VCaP (cell line): ENCODE measurements around the gene WFDC1.

ENCODE experiments used
- H3K27ac ChIP-seq: fragments of 450-650 bp; 2 replicates; pipeline ENCODE4 v1.5.1; 2017
- TF ChIP-seq, protein P1 (sequence below): fragments of 450-650 bp; conservative IDR thresholded peaks from 2 replicates; pipeline ENCODE4 v1.5.1; 2017; ENCODE audit warnings: mild to moderate bottlenecking, moderate library complexity

WFDC1 gene

DNA sequence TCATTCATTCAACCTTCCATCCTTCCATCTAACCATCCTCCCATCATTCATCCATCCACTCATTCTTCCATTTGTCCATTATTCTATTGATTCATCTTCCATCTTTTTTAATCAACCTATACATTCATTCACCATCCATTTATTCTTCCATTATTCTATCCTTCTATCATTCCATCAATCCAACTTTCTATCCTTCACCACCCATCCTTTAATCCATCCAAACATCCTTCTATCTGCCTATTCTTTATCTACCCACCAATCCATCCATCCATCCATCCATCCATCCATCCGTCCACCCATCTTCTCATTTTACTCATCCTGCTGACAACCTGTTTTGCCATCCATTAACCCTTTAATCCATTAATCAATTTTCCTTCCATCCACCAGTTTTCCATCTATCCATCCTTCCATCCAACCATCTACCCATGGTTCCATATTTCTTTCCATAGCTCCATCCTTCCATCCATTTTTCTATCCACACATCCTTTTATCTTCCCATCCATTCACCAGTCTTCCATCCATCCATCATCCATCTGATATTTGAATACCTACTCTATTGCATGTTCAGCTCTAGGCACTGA is 21.8 kb upstream of the WFDC1 start:
- H3K27ac ChIP-seq, result no peak overlapping the region

DNA sequence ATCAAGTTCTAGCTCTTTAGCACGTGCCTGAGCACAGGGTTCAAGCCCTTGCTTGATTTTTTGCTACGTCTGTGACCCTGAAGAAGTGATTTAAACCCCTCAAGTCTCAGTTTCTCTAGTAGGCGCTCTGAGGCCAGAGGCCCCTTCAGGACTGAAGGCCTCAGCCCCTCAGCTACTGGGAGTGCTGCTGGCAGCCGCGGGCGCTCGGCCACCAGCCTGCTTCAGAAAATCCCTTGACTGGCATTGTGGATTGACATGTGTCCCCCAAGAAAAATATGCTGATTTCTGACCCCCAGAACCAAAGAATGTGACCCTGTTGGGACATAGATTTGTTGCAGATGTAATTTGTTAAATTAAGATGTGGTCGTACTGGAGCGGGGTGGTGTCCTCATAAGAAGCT is 20.2 kb upstream of the WFDC1 start:
- TF ChIP-seq, protein P1, sequence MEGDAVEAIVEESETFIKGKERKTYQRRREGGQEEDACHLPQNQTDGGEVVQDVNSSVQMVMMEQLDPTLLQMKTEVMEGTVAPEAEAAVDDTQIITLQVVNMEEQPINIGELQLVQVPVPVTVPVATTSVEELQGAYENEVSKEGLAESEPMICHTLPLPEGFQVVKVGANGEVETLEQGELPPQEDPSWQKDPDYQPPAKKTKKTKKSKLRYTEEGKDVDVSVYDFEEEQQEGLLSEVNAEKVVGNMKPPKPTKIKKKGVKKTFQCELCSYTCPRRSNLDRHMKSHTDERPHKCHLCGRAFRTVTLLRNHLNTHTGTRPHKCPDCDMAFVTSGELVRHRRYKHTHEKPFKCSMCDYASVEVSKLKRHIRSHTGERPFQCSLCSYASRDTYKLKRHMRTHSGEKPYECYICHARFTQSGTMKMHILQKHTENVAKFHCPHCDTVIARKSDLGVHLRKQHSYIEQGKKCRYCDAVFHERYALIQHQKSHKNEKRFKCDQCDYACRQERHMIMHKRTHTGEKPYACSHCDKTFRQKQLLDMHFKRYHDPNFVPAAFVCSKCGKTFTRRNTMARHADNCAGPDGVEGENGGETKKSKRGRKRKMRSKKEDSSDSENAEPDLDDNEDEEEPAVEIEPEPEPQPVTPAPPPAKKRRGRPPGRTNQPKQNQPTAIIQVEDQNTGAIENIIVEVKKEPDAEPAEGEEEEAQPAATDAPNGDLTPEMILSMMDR, result no peak
- no peak overlapping the region for H3K27ac ChIP-seq

More for the DNA sequence above, 21.8 kb upstream of the WFDC1 start:
- TF ChIP-seq, protein P1, result no peak

DNA sequence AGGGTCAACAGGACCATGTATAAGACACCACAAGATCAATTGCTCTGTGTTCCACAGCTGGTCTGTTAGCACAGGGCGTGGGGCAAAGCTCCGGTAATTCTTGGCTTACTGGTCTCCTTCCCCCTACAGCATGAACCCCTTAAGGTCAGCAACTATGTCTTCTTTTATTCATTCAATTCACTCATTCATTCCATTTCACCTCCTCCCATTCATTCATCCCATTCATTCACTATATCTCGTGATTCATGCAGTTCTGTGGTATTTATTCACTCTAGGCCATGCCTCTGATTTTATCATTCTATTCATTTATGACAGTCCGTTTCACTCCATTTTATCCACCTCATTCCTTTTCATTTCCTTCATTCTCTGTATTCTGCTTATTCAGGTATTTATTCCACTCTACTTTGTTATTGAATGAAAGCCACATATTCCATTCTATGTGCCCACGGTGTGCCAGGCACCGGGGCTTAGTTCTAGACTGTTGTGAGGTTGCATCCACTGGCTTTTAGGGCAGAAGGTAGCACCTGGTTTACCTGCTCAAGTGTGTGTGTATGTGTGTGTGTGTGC is 19.0 kb upstream of the WFDC1 start:
- H3K27ac ChIP-seq, result no peak overlapping the region
- TF ChIP-seq, protein P1, result no peak

DNA sequence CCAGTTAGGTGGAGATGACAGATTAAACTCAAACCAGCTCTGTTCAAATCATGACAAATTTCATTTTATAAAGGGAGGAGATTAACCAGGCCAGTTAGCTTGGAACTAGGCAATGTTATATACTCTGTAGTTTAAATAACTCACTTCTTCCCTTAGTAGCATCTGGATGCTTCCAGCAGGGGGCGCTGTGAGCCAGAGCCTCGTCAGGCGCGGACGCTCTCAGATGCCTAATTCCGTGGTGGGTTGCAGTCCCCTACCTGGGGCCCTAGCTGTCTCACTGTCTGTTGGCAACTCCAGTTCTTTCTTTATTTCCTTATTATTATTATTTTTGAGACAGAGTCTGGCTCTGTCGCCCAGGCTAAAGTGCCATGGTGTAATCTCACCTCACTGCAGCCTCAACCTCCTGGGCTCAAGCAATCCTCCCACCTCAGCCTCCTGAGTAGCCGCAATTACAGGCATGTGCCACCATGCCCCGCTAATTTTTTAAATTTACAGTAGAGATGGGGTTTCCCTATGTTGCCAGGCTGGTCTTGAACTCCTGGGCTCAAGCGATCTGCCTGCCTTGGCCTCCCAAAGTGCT is 17.3 kb upstream of the WFDC1 start:
- TF ChIP-seq, protein P1, result peak; percentile 81
- no peak overlapping the region for H3K27ac ChIP-seq

DNA sequence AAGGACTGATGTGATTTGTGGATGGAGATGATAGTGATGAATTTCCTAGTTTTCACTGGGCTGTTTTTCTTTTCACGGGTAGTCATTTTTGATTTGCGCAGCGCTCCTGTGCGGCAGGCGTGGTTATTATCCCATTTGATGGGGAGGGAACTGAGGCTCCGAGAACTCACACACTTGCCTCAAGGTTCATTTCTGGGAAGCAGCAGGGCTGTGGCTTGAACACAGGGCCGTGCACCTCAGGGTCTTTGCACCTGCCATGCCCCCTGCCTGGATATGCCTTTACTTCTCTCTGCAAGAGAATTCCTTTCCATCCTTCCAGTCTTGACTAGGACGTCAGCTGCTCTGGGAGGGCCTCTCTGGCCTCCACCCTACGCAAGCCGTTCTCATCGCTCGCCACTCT is 16.3 kb upstream of the WFDC1 start:
- H3K27ac ChIP-seq, result no peak overlapping the region
- TF ChIP-seq, protein P1, result no peak

DNA sequence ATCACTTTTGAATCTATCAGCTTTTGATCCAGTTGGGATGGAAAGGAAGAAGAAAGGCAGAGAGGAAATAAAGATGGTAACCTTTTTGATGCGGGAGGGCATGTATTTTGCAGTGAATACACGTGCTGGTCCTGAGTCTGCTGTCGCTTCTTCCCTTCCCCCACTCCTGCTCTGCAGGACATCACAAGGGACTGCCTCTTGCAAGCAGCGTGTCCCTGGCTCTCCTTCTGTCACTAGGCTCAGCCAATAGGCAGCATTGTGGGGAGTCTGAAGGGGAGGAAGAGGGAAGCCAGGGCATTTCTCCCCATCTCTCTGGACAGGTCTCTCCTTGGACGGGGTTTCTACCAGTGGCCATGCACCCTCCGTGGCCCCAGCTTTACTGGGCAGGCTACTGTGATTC is 15.7 kb upstream of the WFDC1 start:
- H3K27ac ChIP-seq, result no peak overlapping the region
- TF ChIP-seq, protein P1, result no peak

DNA sequence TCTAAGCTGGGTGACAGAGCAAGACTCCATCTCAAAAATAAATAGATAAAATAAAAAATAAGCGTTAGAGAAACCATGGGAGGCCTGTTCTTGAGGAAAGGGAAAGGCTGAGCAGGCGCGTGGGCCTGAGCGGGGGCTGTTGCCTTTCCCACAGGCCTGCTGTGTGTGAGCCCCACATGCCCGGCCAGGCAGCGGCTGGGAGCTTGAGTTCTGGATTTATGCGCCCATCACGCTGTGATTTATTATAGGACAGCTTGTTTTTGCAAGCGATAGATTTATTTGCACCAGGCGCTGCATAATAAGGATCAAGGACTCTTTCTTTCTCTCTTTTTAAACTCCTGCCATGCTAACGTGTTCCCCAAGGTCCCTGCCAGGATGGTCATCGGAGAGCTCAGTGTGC is 14.8 kb upstream of the WFDC1 start:
- TF ChIP-seq, protein P1, result no peak
- H3K27ac ChIP-seq, result no peak overlapping the region
